HG03135 (cell line): ENCODE results near the gene HFE.

Experiments
- ATAC-seq: cut with Tn5 transposase; IDR thresholded peaks from one replicate; pipeline ENCODE4 v1.9.1; 2021; ENCODE audit warnings: mild to moderate bottlenecking, moderate library complexity; ENCODE audit not compliant: unreplicated experiment

The HFE gene

DNA sequence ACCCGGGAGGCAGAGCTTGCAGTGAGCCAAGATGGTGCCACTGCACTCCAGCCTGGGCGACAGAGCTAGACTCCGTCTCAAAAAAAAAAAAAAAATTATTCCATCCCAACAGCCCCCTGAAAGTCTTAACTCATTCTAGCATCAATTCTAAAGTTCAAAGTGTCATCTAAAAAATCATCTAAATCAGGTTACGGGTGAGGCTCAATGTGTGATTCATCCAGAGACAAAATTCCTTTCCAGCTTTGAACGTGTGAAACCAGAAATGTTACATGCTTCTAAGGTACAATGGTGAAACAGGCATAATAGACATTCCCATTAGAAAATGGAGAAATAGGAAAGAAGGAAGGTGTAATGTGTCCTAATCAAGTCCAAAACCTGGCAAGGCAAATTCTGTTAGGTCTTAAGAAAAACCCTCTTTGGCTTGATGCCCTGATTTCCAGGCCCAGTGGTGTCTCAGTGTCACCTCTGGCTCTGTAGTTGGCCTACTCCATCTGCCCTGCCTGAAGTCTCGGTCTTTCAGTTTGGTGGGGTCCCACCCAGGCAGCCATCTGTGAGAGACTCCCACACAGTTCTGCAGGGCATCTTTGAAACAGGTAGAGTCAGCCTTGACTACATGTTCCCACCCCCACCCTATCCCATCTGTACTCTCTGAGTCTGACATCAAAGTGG, 43.5 kb downstream of the HFE start:
- no peak for ATAC-seq

DNA sequence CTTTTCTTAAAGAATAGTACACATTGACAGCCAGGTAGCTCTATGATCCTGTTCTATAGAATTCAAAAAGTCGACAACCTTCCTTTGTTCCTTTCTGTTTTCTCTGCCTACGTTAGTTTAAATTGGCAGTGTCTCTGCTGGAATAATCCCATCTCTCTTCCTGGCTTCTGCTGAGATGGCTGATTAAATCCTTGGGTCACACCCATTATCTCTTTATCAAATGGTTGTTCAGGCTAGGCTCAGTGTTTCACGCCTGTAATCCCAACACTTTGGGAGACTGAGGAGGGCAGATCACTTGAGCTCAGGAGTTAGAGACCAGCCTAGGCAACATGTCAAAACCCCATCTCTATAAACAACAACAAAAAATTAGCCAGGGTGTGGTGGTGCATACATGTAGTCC, 44.4 kb downstream of the HFE start:
- ATAC-seq = no peak

DNA sequence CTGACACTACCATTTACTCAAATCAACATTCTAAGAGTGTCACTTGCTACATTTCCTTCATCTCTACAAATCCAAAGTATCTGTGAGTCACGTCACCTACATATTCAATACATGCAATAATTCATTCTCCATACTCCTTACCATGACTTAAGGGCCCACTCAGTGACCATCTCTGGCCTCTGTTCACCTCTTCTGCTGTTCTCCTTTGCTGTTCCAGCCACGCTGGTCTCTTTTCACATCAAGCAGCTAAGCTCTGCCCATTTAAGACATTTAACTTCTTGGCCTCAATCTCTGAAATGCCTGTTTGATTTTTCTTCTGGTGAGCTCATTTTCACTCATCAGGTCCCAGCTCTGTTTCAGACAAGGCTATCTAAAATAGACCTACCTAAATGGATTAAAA, 46.5 kb downstream of the HFE start:
- no peak for ATAC-seq

DNA sequence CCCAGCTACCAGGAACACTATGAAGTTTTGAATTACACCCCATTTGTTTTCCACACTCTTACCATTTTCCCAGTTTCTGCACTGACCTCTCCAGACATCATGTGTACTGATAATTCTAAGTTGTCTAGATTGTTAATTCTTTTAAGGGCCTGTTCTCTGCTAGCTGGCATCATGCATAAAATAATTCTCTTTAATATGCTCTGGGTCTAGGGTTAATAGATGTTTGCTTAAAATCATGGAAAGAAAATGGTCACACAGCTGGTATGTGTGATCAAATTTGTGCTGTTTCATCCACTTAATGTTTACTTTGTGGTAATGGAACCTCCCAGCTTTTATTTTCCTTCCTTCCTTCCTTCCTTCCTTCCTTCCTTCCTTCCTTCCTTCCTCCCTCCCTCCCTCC, 49.1 kb downstream of the HFE start:
- ATAC-seq = no peak

DNA sequence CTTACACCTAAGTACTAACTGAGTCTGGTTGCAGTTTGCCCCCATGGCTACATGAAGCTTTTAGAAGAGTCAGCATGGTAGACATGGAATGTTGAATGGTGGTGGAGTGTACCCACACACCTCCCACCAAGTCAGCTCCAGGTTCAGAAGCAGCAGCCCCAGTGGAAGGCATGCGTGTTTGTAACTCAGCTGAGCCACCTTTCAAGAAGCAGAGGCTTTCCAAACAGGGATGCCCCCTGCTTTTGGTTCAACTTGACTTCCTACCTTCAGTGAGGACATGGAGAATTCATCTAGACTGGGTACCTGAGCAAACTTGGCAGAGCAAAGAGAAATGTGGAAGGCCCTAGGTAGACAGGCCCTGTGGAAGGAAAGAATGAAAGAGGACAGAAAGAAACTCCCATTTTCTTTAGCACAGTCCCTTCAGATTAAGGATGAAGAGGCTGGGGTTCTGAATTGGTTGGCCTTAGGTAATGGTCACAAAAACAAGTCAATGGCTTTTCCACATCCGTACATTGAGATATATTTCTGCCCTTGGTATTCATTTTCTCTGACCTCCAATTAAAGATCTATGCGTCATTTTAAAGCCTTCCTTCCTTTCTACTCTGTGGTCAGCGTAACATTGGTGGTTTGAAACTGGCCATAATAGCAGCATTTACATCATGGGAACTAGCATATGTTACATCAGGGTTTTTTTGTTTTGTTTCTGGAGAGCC, 53.2 kb downstream of the HFE start:
- ATAC-seq = no peak

DNA sequence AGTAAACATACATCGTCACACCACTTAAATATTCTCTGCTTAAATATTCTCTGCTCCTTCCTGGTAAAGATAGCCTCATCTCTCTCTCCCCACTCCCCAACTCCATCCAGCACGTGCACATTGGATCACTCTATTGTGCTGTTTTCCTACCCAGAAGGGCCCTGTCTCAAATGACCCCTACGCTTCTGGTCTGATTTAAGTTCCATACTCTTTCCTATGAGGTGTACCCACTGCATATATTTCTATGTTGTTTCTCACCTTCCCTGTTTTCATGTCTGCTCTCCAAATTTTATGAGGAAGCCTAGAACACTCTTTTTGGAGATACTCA, 53.7 kb downstream of the HFE start:
- no peak for ATAC-seq

DNA sequence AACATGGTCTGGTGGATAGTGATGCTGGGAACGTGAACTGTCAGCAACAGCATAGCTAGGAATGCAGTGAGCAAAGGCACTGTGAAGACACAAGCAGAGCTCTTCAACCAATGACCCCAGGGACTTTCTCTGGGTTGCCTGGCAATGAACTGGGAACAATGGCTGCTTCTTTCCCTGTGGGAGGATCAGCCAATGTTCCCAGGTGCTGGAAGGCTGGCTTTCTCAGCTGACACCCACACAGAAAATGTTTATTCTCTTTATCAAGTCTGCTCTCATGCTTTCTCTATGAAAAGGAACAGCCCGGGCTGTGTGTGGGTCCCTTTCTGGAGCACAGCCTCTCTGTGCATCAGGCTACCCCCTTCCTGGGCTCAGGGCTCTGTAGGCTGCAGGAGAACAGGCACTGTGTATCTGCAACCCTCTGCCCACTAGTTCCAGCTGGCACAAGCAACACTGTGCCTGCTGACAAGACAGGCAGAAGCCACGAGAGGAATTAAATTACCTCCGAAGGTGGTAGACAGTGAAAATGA, 54.2 kb downstream of the HFE start:
- no peak for ATAC-seq

DNA sequence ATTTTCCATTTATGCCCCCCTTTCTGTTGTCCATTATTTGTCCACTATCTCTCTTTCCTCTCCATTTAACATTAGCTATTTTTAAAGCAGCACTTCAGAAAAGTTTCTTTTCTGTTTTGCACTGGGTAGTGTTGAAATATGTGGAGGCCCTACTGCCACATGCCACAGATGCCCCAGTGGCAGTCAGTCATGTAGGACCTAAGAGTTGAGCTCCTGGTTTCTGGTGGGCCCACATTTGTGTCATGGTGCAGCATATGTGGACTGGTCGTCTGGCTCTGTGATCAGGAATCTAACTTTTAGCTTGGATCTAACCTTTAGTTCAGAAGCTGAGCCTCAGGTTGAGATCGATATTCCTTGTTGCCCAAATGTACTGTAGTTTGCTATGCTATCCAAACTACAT, 54.8 kb downstream of the HFE start:
- ATAC-seq = no peak
